ENCODE measurements around the gene UGT1A4. TPM values are rescaled to one million over a fixed set of nuclear protein-coding genes. Genes with fewer than 3 reads are reported as not detected.
"Not testable (repeated sequence)": the region's sequence is repeated elsewhere in the genome, so short reads cannot be mapped to it uniquely, and the experiment has no call there.

Gene UGT1A4
- total RNA-seq, 1 donor from 2014 or later, result 0.12 TPM

GRCh38 chr2:233746475-233747282 lies 28.1 kb downstream of the UGT1A4 start:
- no peak for DNase-seq (ENCODE audit: extremely low read depth, low read depth, low spot score)

- DNase-seq (ENCODE audit: extremely low read depth, low read depth, low spot score), result no peak
Observed at GRCh38 chr2:233747283-233747544, 28.7 kb downstream of the UGT1A4 start.

- not testable (repeated sequence) for DNase-seq (ENCODE audit: extremely low read depth, low read depth, low spot score)
Observed at GRCh38 chr2:233750689-233751088, 32.2 kb downstream of the UGT1A4 start.

GRCh38 chr2:233751212-233752009 lies 32.9 kb downstream of the UGT1A4 start:
- not testable (repeated sequence) for DNase-seq (ENCODE audit: extremely low read depth, low read depth, low spot score)

- DNase-seq (ENCODE audit: extremely low read depth, low read depth, low spot score), result no peak
Observed at GRCh38 chr2:233754872-233755611, 36.5 kb downstream of the UGT1A4 start.

- no peak for DNase-seq (ENCODE audit: extremely low read depth, low read depth, low spot score)
Observed at GRCh38 chr2:233756429-233757081, 38.0 kb downstream of the UGT1A4 start.

- no peak for DNase-seq (ENCODE audit: extremely low read depth, low read depth, low spot score)
Observed at GRCh38 chr2:233758141-233758540, 39.6 kb downstream of the UGT1A4 start.

- no peak for DNase-seq (ENCODE audit: extremely low read depth, low read depth, low spot score)
Observed at GRCh38 chr2:233758849-233759248, 40.3 kb downstream of the UGT1A4 start.

- DNase-seq (ENCODE audit: extremely low read depth, low read depth, low spot score), result no peak
Observed at GRCh38 chr2:233760043-233760442, 41.5 kb downstream of the UGT1A4 start, which contains the start of gene UGT1A1. Gene UGT1A1 (plus strand): TSS chr2:233760270. CDS start chr2:233760288, 18 bp downstream.

GRCh38 chr2:233761040-233761769 lies 42.7 kb downstream of the UGT1A4 start:
- no peak for DNase-seq (ENCODE audit: extremely low read depth, low read depth, low spot score)

GRCh38 chr2:233764264-233764663 lies 45.7 kb downstream of the UGT1A4 start:
- no peak for DNase-seq (ENCODE audit: extremely low read depth, low read depth, low spot score)

- DNase-seq (ENCODE audit: extremely low read depth, low read depth, low spot score), result no peak
Observed at GRCh38 chr2:233764761-233765160, 46.2 kb downstream of the UGT1A4 start.

GRCh38 chr2:233766416-233766815 lies 47.9 kb downstream of the UGT1A4 start:
- no peak for DNase-seq (ENCODE audit: extremely low read depth, low read depth, low spot score)

- no peak for DNase-seq (ENCODE audit: extremely low read depth, low read depth, low spot score)
Observed at GRCh38 chr2:233768076-233768475, 49.5 kb downstream of the UGT1A4 start.

- no peak for DNase-seq (ENCODE audit: extremely low read depth, low read depth, low spot score)
Observed at GRCh38 chr2:233769260-233769659, 50.7 kb downstream of the UGT1A4 start.

GRCh38 chr2:233772153-233772552 lies 53.6 kb downstream of the UGT1A4 start:
- DNase-seq (ENCODE audit: extremely low read depth, low read depth, low spot score), result no peak

- no peak for DNase-seq (ENCODE audit: extremely low read depth, low read depth, low spot score)
Observed at GRCh38 chr2:233772583-233772982, 54.0 kb downstream of the UGT1A4 start.

- DNase-seq (ENCODE audit: extremely low read depth, low read depth, low spot score), result no peak
Observed at GRCh38 chr2:233773854-233774253, 55.3 kb downstream of the UGT1A4 start.

GRCh38 chr2:233775414-233775813 lies 56.9 kb downstream of the UGT1A4 start:
- no peak for DNase-seq (ENCODE audit: extremely low read depth, low read depth, low spot score)

- no peak for DNase-seq (ENCODE audit: extremely low read depth, low read depth, low spot score)
Observed at GRCh38 chr2:233778030-233778429, 59.5 kb downstream of the UGT1A4 start, which contains the start of gene MROH2A. Gene MROH2A (plus strand): TSS chr2:233778330. CDS start chr2:233779359, 1,029 bp downstream.

Measured in glomerular endothelial cell (primary cell).